Measurements from ENCODE around the gene PPM1K.
A peak's percentile ranks its signal among the peaks of the same experiment; 100 is the strongest.

PPM1K gene

DNA sequence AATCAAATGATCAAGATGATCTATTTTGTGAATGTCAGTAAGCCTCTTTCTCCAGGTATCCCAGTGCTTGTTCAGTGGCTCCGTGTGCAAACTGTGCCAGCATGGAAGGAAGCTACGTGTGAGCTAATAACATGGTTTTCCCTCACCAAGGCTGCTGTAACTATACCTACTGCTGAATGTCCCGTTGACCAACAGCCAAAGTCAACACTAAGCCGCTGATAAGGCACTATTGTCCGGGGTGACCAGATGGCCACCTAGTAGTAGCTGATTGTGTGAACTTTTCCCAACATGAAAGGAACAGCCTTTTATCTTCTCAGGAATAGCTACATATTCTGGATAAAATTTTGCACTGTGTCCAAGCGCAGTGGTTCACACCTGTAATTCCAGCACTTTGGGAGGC is 68.0 kb downstream of the PPM1K start:
- no peak for DNase-seq

DNA sequence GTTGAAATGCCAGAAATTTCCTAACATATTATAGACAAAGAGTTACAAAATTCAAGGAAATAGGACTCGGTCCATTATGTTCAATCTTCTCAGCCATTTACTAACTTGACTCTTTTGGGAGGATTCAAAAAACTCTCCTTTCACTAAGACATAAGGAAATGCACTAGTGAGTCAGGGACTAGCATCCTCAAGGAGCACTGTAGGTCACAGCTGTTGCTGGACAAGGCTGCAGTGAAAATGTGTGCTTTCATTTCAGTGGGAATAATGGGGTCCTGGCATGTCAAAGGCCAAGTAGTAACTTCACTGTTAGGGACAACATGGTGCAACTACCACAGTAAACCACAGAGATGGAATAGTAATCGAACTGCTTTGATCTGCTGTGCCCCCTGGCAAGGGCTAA is 69.0 kb downstream of the PPM1K start:
- DNase-seq: no peak

DNA sequence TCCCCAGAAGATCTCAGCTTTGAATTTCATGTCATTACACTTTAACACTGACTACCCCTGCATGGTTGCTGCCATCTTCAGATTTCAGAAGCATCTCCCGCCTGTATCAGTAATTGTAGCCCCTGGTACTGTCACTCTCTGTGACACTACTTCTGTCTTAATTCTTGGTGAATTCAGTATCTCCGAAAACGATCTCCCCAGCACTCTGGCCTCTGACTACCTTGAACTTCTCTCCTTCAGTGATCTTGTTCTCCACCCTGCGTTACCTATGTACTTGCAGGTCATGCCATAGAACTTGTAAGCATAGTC is 72.2 kb downstream of the PPM1K start:
- DNase-seq: no peak

DNA sequence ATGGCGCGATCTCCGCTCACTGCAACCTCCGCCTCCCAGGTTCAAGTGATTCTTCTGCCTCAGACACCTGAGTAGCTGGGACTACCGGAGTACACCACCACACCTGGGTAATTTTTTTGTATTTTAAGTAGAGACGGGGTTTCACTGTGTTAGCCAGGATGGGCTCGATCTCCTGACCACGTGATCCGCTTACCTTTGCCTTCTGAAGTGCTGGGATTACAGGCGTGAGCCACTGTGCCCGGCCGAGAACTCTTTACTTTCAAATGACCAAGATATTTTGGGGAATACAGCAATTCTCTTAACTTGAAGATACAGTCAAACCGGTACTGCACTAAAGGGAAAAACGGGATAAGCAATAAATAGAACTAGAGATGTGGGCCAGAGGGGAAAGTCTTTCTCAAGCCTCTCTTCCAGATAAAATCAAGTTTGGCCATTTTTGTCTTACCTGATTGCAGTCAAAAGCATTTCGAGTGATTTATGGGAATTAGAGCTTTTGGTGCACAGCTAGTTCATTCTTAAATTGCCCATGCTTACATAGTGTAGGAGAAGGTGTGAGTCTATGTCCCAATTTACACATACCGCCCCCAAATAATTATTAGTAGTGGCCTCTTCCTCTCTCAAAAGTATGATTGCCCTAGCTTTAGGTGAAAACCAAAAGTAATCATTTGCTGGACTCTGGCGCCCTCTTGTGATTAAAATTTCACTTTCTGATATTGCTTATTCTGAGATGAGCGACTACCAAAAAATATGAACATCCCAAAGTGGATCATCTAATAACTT is 72.7 kb downstream of the PPM1K start:
- peak; percentile 13 for DNase-seq

DNA sequence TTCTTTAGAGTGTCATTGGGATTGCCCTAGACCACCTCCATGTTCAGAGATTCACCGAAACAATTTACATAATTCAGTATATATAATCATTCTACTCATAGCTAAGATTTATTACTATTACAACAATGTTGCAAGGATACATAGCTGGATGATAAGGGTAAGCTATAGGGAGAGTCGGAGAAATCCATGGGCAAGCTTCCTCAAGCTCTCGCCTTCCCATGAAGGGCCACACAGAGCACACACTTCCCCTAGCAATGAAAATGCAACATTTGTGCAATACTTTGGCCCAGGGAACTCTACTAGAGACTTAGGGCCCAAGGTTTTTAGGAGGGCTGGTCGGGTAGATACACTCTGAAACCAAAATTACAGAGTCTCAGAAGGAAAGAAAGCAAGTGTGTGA is 76.2 kb downstream of the PPM1K start:
- no peak for DNase-seq
